ENCODE data around the gene CMSS1.

CMSS1 gene

GRCh38 chr3:100040451-100041225, 223.0 kb downstream of the CMSS1 start:
- H3K27ac ChIP-seq: peak overlapping the region; percentile 94

GRCh38 chr3:100041328-100041749, 223.7 kb downstream of the CMSS1 start:
- H3K27ac ChIP-seq: peak overlapping the region; percentile 94

More at GRCh38 chr3:100040451-100041225, 223.0 kb downstream of the CMSS1 start:
- no peak for TF ChIP-seq CTCF (conservative IDR thresholded peaks at IDR 0.05)

GRCh38 chr3:100042166-100042981, 224.7 kb downstream of the CMSS1 start:
- peak overlapping the region; percentile 94 for H3K27ac ChIP-seq
- no peak for TF ChIP-seq CTCF (conservative IDR thresholded peaks at IDR 0.05)

More at GRCh38 chr3:100041328-100041749, 223.7 kb downstream of the CMSS1 start:
- no peak for TF ChIP-seq CTCF (conservative IDR thresholded peaks at IDR 0.05)

GRCh38 chr3:100043271-100043670, 225.6 kb downstream of the CMSS1 start:
- peak overlapping the region; percentile 94 for H3K27ac ChIP-seq
- TF ChIP-seq CTCF (conservative IDR thresholded peaks at IDR 0.05): no peak

- TF ChIP-seq CTCF (conservative IDR thresholded peaks at IDR 0.05): no peak
- no peak overlapping the region; the same call in 1 of the 2 replicates for H3K27ac ChIP-seq
Measured at GRCh38 chr3:100044369-100044768, 226.7 kb downstream of the CMSS1 start.

GRCh38 chr3:100045696-100046095, 228.0 kb downstream of the CMSS1 start:
- H3K27ac ChIP-seq: no peak overlapping the region

More at GRCh38 chr3:100045696-100046095, 228.0 kb downstream of the CMSS1 start:
- no peak for TF ChIP-seq CTCF (conservative IDR thresholded peaks at IDR 0.05)
